ENCODE results near the gene BCL2L15.
A peak's percentile ranks its signal among the peaks of the same experiment; 100 is the strongest.
"Not testable (repeated sequence)": the region's sequence is repeated elsewhere in the genome, so short reads cannot be mapped to it uniquely, and the experiment has no call there.

The BCL2L15 gene

DNA sequence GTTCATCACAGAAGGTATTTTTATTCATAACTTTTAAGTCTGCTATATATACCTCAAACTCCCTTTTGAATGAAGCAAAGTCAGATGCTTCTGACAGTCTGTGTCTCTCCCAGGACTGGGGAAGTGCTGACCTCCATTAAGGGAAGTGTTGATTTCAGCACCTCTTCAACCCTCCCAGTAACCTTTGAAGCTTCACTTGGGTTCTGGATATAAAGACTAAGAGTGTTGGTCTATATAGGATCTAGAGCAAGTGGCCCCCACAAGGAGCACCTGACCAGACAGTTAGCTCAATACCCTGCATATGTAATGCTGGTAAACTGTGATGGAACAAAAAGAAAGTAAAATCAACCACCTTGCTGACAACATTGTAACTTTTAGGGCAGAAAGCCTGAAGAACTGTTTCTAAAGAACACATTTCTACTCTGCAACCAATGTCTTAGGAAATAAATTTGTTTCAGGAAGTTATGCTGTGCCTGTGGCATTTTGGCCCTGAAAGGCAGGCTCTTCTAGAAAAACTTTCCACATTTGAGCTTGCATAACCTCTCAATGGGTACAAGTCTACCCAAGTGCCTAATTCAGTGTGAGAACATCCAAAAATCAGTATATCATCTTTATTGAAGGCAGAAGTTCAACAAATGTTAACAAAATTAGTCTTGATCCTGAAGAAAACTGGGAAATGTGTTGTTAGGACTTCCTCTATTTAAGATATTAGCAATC is 15.0 kb downstream of the BCL2L15 start:
- no peak for DNase-seq (ENCODE audit: low read depth in 1 of 2, low spot score in 1 of 2)

DNA sequence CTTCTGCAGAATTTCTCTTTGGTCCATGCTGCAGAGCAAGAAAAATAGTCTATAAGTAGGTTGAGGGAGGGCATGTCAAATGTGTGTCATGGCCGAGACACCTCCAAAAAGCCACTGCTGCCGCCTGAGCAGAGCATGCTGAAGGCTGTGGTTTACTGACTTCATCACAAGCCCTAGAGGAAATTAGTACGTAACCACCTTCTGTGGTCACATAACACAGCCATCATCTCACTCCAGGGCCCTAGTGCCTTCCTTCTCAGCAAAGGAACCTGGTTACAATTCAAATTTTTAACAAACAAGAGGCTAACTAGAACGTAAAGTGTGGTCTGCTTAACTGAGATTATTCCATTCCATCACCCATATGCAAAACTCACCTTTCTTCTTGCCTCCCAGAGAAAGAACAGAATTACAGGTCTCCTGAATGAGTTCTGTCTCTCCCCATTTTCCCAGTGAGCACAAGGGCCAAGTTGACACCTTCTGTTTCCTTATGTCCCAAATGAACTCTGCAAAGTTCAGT is 15.7 kb downstream of the BCL2L15 start, which contains the start of gene PTPN22:
Gene PTPN22, minus strand, starts transcription at position 116 of the 517 bp plus-strand sequence.
- DNase-seq (ENCODE audit: low read depth in 1 of 2, low spot score in 1 of 2), result peak; percentile 45 to 79

DNA sequence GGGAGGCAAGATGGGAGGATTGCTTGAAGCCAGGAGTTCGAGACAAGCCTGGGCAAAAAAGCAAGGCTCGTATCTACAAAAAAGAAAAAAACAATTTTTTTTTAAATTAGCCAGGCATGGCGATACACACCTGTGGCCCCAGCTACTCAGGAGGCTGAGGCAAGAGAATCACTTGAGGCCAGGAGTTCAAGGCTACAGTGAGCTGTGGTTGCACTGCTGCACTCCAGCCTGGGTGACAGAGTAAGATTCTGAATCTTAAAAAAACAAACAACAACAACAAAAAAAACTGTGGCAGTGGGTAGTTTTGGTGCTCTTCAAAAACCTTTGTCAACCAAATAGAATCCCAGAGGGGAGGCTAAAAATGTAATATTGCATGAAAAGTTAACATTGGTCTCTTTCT is 16.6 kb downstream of the BCL2L15 start:
- DNase-seq (ENCODE audit: low read depth in 1 of 2, low spot score in 1 of 2), result no peak

DNA sequence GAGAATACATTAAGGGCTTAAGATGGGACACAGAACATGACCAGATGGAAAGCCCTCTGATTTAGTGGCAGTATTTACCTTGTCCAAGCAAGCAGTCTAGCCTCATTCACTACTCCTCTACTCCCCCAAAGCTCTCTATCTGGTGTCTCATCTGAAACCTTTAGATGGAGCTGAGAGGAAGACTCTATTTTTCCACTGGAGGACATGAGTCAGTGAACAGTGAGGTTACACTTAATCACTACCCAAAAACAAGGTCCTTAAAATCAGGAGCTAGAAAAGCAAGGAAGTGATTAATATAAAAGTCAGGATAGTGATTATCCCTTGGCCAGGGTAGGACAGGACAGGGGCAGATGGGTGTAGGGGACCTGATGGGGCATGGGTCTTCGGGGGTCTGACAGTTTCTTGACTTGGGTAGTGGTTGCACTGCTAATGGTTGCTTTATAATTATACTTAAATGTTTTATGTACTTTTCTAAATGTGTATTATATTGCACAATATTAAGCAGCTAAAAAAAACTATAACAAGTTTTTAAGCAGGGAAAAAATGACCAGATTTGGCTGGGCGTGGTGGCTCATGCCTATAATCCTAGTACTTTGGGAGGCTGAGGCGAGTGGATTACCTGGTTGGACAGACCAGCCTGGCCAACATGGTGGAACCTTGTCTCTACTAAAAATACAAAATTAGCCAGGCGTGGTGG is 18.8 kb downstream of the BCL2L15 start:
- DNase-seq (ENCODE audit: low read depth in 1 of 2, low spot score in 1 of 2), result peak in 1 of 2 donors; percentile 50

DNA sequence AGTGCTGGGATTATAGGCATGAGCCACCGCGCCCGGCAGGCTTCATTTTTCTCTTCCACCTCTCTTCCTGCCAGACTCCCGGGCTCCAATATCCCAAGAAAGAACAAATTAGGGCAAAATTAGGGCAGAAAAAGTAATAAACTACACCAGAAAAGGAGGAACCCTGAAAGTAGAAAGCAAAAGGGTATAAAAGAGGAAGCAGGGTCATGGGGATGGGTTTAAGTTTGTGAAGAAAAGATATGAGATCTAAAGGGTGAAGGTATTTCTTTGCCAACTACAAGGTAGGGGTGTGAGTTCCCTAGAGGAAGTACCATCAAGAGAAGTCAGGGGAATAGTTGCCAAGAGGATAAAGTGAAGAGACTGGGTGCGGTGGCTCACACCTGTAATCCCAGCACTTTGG is 25.7 kb downstream of the BCL2L15 start:
- no peak for DNase-seq (ENCODE audit: low read depth in 1 of 2, low spot score in 1 of 2)

DNA sequence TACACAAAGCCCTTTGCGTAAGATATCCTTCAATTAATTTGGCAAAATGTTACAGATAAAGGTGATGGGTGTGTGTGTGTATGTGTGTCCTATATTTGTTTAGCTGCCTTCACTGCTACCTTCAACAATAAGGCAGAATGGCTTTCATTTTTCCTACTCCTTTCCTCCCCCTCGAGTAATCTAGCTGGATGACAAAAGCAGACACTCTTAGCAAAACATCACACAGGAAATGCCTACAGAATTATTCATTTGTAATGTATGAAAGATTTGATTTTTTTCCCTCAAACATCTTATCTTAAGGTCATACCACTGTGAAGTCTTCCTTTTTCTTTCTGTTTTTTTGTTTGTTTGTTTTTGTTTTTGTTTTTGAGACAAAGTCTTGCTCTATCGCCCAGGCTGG is 26.5 kb downstream of the BCL2L15 start:
- no peak for DNase-seq (ENCODE audit: low read depth in 1 of 2, low spot score in 1 of 2)

DNA sequence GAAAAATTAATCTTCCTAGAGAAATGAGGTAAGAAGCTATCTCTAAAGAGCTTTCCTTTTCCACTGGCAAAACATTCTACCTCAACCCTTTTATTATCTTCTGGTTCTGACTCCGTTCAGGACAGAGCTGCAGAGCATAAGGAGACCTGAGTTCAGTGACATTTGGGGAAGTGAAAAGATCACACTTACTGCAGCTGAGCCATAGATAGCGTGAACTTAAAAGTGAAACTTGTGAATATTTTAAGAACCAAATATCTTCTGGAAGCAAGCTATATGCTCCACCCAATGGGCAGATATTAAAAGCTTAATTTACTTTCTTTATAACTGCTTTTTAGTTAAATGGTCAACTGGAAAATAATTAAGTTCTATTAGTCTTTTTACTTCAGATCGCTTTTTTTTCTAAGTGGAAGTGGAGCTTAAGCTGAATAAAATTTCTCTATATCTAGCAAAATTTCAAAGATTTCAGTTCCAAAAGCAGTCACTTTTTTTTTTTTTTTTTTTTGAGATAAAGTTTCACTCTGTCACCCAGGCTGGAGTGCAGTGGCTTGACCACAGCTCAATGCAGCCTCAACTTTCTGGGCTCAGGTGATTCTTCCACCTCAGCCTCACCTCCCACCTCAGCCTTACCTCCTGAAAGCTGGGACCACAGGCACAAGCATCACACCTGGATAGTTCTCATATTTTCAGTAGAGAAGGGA is 27.8 kb downstream of the BCL2L15 start:
- no peak for DNase-seq (ENCODE audit: low read depth in 1 of 2, low spot score in 1 of 2)

DNA sequence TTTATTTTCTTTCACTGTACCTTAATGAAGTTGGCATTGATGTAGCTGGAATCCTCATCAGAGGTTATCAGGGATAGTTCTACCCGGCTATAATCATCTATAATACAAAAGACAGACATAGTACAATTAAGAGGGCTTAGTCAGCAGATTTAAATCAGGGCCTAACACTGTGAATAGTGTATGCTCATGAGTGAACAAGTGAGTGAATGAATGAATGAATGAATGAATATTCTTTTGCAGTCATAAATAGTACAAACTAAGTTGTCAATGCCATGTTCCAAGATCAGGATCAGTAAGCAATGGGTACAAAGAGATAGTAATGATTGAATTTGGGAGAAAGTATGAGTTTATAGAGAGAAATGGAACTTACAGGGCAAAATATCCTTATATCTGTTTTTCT is 28.4 kb downstream of the BCL2L15 start:
- no peak for DNase-seq (ENCODE audit: low read depth in 1 of 2, low spot score in 1 of 2)

DNA sequence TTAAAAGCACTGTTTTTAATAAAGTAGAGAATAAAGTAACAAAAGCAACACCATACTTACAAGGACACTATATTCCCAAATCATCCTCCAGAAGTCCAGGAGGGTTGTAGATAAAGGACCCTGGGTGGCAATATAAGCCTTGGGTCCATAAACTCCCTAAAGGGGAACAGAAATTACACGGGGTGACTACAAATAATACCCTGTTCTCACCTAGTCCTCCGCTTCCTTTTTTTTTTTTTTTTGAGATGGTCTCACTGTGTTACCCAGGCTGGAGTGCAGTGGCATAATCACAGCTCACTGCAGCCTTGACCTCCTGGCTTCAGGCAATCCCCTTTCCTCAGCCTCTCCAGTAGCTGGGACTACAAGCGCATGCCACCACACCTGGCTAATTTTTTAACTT is 29.0 kb downstream of the BCL2L15 start:
- DNase-seq (ENCODE audit: low read depth in 1 of 2, low spot score in 1 of 2), result no peak

DNA sequence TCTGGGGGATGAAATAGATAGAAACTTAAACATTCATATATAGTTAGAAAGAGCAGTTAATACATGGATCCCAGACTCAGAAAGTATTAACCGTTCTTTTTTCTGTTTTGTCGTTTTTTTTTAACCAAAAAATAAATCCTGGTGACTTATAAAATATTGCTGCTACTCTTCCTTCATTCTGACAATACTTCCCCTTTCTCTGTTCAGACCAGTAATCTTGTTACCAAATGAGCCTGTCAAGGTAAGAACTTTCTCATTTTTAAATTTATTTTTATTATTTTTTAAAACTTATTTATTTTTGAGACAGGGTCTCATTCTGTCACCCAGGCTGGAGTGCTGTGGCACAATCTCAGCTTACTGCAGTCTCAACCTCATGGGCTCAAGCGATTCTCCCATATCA is 29.6 kb downstream of the BCL2L15 start:
- no peak for DNase-seq (ENCODE audit: low read depth in 1 of 2, low spot score in 1 of 2)

DNA sequence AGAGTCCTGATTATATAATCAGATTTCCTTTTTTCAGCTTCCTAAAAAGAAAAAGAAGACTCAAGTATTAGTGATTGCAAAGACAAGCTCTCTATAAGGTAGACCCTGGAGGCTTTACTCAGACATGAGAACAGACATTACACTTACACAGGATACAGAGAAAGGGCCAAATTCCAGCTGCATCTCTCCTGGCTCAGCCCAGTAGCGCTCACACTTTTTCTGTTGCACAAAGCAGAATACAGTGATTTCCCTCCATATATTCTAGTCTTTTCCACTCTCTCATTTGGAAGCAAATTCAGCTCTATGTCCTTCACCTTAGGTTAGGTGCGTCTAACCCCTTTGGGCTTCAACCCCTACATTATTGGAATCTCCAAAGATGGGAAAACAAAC is 31.0 kb downstream of the BCL2L15 start:
- no peak for DNase-seq (ENCODE audit: low read depth in 1 of 2, low spot score in 1 of 2)

DNA sequence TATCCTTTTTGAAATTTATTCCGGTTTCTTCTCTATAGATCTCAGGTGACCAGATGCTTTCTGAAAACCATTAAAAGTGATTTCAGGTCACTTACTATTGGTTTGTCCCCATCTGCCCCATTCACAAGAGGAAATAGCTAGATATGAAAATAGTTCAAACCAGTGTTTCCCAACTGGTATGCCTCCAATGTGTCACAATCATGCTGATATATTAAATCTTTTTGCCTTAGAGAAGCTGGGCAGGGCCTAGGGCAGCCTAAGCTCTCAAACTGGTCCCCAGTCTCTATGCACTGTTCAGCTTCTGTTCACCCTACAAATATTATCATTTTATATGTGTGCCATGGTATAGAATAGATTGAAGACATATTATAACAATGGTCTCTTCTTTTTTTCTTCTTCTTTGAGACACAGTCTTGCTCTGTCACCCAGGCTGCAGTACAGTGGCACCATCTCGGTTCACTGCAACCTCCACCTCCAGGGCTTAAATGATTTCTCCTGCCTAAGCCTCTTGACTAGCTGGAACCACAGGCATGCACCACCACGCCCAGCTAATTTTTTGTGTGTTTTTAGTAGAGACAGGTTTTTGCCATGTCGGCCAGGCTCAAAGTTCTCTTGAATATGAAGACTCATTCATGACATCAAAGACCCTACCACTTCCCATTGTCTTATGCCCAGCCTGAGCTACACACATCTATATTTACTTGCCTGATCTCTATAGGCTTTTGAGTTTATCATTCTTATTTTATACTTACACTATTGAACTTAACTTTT is 31.6 kb downstream of the BCL2L15 start:
- no peak for DNase-seq (ENCODE audit: low read depth in 1 of 2, low spot score in 1 of 2)

DNA sequence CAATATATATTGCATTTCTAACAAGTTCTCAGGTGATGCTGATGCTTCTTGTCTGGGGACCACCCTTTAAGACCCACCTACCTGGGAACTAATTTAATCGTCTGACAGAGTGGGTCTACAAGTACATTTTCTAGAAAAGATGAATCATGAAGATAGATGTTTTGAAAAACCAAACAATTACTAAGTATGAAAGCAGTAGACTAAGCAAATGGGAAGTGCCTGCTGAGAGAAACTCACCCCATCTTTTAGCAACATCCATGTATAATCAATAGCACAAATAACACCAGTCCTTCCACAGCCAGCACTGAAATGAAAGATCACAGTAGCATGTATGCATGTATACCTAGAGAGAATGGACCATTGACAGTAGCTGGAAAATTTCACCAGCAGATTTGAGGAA is 33.1 kb downstream of the BCL2L15 start:
- DNase-seq (ENCODE audit: low read depth in 1 of 2, low spot score in 1 of 2), result no peak

DNA sequence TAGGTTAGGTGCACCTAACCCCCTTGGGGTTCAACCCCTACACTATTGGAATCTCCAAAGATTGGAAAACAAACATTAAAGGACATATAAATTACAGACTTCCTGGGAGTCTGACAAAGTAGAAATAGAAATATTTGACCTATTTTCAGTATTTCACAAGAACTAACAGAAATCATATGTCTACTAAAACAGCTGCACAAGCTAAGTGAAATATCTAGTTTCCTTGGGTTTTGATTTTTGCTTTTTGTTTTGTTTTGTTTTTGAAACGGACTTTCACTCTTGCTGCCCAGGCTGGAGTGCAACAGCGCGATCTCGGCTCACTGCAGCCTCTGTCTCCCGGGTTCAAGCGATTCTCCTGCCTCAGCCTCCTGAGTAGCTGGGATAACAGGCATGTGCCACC is 34.7 kb downstream of the BCL2L15 start:
- not testable (repeated sequence) for DNase-seq (ENCODE audit: low read depth in 1 of 2, low spot score in 1 of 2)

DNA sequence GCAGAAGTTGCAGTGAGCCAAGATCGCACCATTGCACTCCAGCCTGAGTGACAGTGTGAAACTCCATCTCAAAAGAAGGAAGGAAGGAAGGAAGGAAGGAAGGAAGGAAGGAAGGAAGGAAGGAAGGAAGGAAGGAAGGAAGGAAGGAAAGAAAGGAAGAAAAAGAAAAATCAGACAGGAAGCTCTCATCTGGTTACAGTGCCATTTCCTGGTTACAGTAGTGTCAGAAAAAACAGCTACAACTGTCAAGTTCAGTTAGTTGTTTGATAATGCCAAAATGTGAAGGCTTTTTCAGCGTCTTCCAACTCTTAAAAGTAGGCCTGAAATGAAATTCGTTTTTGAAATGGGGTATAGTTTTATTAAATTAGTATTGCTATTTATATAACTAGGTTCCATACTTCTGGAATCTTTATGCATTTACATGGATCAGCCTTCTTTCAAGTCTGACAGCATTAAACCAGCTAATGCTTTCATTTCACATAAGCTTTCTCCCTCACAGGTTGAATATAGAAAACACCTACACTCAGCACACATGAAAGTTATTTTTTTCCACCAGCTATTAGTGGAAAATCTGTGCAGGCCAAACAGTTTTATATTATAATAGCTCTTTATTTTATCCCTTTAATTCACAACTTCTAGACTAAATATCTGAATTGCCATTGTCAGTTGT is 37.1 kb downstream of the BCL2L15 start:
- no peak for DNase-seq (ENCODE audit: low read depth in 1 of 2, low spot score in 1 of 2)

DNA sequence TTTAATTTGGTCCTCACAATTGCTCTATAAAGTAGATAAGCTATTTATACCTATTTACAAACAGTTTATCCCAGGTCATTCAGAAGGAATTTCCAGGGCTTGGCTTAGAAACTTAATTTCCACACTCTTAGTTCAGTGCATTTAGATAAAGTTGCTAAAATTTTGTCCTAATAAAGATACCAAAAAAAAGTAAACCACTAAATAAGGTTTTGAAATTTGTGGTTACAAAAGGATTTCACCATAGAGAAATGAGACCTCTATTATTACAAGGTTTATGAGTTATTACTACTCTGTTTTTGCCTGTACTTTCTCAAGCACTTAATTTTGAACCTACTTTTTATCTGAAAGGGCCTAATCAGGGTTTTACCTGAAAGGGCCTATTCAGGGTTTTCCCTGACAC is 38.3 kb downstream of the BCL2L15 start:
- DNase-seq (ENCODE audit: low read depth in 1 of 2, low spot score in 1 of 2), result no peak

DNA sequence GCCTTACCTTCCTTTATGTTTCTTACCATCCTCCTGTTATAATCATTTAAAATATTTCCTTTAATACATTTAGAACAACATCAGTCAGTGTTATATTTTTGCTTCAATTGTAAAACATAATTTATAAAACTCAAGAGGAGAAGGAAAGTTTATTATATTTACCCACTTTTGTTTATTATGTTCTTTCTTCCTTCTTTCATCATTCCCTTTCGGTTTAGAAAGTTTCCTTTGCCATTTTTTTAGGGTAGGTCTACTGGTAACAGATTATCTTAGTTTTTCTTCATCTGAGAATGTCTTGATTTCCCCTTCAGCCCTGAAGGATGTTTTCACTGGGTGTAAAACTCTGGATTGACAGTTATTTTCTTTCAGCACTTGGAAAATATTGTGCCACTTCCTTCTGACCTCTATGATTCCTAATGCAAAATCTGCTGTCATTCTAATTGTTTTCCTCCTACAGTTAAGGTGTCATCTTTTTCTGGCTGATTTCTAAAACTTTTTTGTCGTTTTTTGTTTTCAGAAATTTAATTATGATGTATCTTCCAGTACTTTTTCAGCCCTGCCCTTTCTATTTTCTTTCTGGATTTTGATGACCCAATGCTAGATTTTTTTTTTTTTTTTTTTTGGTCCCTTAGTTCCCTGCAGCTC is 40.9 kb downstream of the BCL2L15 start:
- DNase-seq (ENCODE audit: low read depth in 1 of 2, low spot score in 1 of 2), result no peak

DNA sequence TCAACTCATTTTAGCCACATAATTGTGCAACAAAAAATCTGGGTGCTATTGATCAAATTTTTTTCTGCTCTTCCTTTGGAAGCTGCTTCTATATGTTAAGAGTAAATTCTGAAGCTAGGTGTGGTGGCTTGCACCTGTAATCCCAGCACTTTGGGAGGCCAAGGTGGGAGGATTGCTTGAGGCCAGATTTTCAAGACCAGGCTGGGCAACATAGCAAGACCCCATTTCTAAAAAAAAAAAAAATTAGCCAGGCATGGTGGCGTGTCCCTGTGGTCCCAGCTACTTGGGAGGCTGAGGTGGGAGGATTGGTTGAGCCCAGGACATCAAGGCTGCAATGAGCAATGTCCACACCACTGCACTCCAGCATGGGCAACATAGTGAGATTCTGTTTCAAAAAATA is 50.8 kb downstream of the BCL2L15 start:
- no peak for DNase-seq (ENCODE audit: low read depth in 1 of 2, low spot score in 1 of 2)

DNA sequence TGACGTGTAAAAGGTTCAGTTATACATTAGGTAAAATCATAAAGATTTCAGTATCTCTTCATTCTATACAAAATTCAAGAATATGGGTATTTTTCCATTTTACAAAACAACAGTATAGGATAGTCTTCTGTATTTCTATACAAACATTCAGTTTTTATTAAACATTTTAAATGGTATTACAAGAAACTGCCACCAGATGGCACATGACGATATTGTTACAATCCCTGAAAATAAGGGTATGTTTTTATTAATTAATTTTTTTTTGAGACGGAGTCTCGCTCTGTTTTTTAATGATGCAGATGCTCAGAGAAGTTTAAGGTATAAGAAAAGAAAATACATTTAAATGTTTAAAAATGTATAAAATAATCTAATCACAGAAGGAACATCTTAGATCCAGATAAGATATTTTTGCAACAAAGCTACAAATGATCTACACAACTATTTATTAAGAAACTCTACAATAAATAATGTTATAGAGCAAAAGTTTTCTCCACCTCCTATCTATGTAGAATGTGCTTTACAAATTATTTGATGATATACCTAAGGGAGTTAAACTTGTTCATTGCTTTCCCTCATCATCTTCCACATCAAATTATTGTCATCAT is 51.6 kb downstream of the BCL2L15 start:
- DNase-seq (ENCODE audit: low read depth in 1 of 2, low spot score in 1 of 2), result peak in 1 of 2 donors; percentile 36

DNA sequence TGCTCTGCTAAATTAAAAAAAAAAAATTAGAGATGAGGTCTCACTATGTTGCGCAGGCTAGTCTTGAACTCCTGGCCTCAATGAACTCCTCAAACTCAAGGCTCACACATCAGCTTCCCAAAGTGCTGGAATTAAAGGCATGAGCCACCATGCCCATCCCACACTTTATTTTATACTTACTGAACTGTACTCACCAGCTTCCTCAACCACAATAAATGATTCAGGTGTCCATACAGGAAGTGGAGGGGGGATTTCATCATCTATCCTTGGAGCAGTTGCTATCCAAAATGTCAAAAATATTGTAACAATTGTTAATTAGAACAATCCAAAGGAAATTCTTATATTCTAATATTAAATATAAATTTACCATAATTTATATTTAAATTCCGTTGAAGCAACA is 52.7 kb downstream of the BCL2L15 start:
- no peak for DNase-seq (ENCODE audit: low read depth in 1 of 2, low spot score in 1 of 2)

Measured in activated CD4-positive, alpha-beta T cell treated with anti-CD3 and anti-CD28 coated beads, Interleukin-2, amount 50 U/mL, for 24 hours (primary cell).